Calu3 (cell line): Measurements from ENCODE around the gene BTRC. TPM values are rescaled to one million over a fixed set of nuclear protein-coding genes. Genes with fewer than 3 reads are reported as not detected.

ENCODE experiments used
- BruUV-seq: library from RNA; stranded (reverse); fragments of 400-500 nt; replicated peaks from 2 replicates; lab custom pipeline; 2021; lab: Mats Ljungman, UMichigan
- CTCF ChIA-PET: fragments of 300-600 bp; sonication (Branson Sonifier 250); formaldehyde crosslinking; loops from one replicate; lab custom pipeline; 2022; ENCODE audit warnings: antibody characterized with exemption; lab: Charles Lee
- DNase-seq: peaks from one replicate; pipeline ENCODE4 v3.0.0; 2022
- H3K27ac Mint-ChIP-seq: one replicate; pipeline ENCODE4 v1.8.0; 2022; ENCODE audit warnings: mixed read lengths; ENCODE audit not compliant: unreplicated experiment
- H3K27me3 Mint-ChIP-seq: one replicate; pipeline ENCODE4 v1.8.0; 2022; ENCODE audit warnings: mixed read lengths; ENCODE audit not compliant: unreplicated experiment
- H3K36me3 Mint-ChIP-seq: one replicate; pipeline ENCODE4 v1.8.0; 2022; ENCODE audit warnings: mild to moderate bottlenecking, moderate library complexity, mixed read lengths; ENCODE audit not compliant: insufficient read depth, unreplicated experiment
- H3K4me1 Mint-ChIP-seq: one replicate; pipeline ENCODE4 v1.8.0; 2022; ENCODE audit warnings: mild to moderate bottlenecking, low read depth, mixed read lengths; ENCODE audit not compliant: unreplicated experiment
- H3K4me3 Mint-ChIP-seq: one replicate; pipeline ENCODE4 v1.8.0; 2022; ENCODE audit warnings: mild to moderate bottlenecking, low read depth, moderate library complexity, mixed read lengths; ENCODE audit not compliant: unreplicated experiment
- H3K9me3 Mint-ChIP-seq: one replicate; pipeline ENCODE4 v1.8.0; 2022; ENCODE audit warnings: low read depth, mixed read lengths; ENCODE audit not compliant: unreplicated experiment
- CTCF ChIP-seq: fragments of 200-600 bp; IDR thresholded peaks from one replicate; pipeline ENCODE4 v1.8.0; 2022; ENCODE audit warnings: antibody characterized with exemption; ENCODE audit not compliant: unreplicated experiment
- intact Hi-C: fragments of 100-400 bp; cut with micrococcal nuclease; formaldehyde crosslinking; loops from one replicate; pipeline ENCODE4 v1.10.0; 2022; ENCODE audit not compliant: unreplicated experiment
- total RNA-seq: library from RNA; stranded (reverse); gene quantifications from 2 replicates; pipeline ENCODE4 v1.2.3, GENCODE V29; 2022

BTRC gene
- total RNA-seq, 1 experiment from 2014 or later, result 7.9 TPM

GRCh38 chr10:101511938-101512337 is 158.0 kb downstream of the BTRC start:
- TF ChIP-seq CTCF, result no peak
- Mint-ChIP-seq H3K4me3 (no peak overlapping the region), H3K27me3 (no peaks in the 10 kb centered on the region), H3K9me3 (no peaks in the 10 kb centered on the region), H3K36me3 (no peaks in the 10 kb centered on the region), H3K27ac (no peak overlapping the region), H3K4me1 (no peaks in the 10 kb centered on the region)
- no peak for DNase-seq
- BruUV-seq, result no TSS peak
- intact Hi-C loops, result no loop called here
- CTCF ChIA-PET, result no interaction called here

- CTCF ChIA-PET, result interaction anchor here (0.7 kb wide), 1 partner anchor 564 kb away, joined by 3 read pairs; no protein-coding TSS in a partner anchor
- H3K27me3 Mint-ChIP-seq, result no peaks in the 10 kb centered on the region
- H3K36me3 Mint-ChIP-seq, result no peaks in the 10 kb centered on the region
- H3K9me3 Mint-ChIP-seq, result no peaks in the 10 kb centered on the region
- H3K4me1 Mint-ChIP-seq, result no peaks in the 10 kb centered on the region
- no TSS peak for BruUV-seq
- no peak for DNase-seq
- intact Hi-C loops, result no loop called here
- TF ChIP-seq CTCF, result no peak
- H3K27ac Mint-ChIP-seq, result no peak overlapping the region
- H3K4me3 Mint-ChIP-seq, result no peak overlapping the region
Observed at GRCh38 chr10:101512738-101513137, 158.8 kb downstream of the BTRC start.

GRCh38 chr10:101513733-101514132 is 159.8 kb downstream of the BTRC start:
- no peak for TF ChIP-seq CTCF
- no peaks in the 10 kb centered on the region for H3K27me3 Mint-ChIP-seq
- H3K36me3 Mint-ChIP-seq, result no peaks in the 10 kb centered on the region
- H3K9me3 Mint-ChIP-seq, result no peaks in the 10 kb centered on the region
- H3K4me1 Mint-ChIP-seq, result no peaks in the 10 kb centered on the region
- intact Hi-C loops, result no loop called here
- DNase-seq, result no peak
- H3K27ac Mint-ChIP-seq, result no peak overlapping the region
- no TSS peak for BruUV-seq
- H3K4me3 Mint-ChIP-seq, result no peak overlapping the region
- CTCF ChIA-PET, result no interaction called here

GRCh38 chr10:101525848-101526247 is 171.9 kb downstream of the BTRC start:
- CTCF ChIA-PET, result no interaction called here

More at GRCh38 chr10:101525848-101526247, 171.9 kb downstream of the BTRC start:
- H3K27me3 Mint-ChIP-seq, result no peaks in the 10 kb centered on the region
- no TSS peak for BruUV-seq
- no peak for TF ChIP-seq CTCF
- no peaks in the 10 kb centered on the region for H3K4me1 Mint-ChIP-seq
- H3K36me3 Mint-ChIP-seq, result no peaks in the 10 kb centered on the region
- H3K4me3 Mint-ChIP-seq, result no peak overlapping the region
- no peak for DNase-seq
- no peaks in the 10 kb centered on the region for H3K9me3 Mint-ChIP-seq
- H3K27ac Mint-ChIP-seq, result no peak overlapping the region
- intact Hi-C loops, result no loop called here
